AG10803 (cell line): ENCODE data around the gene RALB.

ENCODE experiments used
- DNase-seq: peaks from one replicate; pipeline ENCODE4 v3.0.0; 2010; ENCODE audit warnings: low read depth
- H3K4me3 ChIP-seq: 2 replicates; pipeline ENCODE4 v1.5.1; 2011; ENCODE audit warnings: mild to moderate bottlenecking, low read length, control low read depth
- CTCF ChIP-seq: conservative IDR thresholded peaks from 2 replicates; pipeline ENCODE4 v1.5.1; 2011; ENCODE audit warnings: mild to moderate bottlenecking, low read length, control low read depth, inconsistent platforms

RALB gene

DNA sequence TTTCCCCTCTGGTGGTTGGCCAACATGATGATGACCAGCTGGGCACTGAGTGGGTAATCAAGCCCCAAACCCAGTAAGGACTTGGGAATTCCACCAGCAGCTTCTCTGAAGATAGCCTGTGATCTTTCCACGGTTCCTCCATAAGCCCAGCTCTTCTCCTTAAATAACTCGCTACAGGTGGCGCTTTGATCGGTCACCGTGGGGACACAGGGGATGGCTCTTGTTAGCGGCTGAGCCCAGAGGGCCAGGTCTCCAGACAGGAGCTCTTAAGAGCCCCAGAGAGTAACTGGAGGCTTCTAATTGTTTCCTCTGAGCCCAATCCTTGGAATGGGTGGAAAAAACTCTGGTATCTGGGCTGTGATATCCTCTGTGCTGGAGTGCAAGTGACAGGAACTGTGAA lies 79.7 kb downstream of the RALB start:
- H3K4me3 ChIP-seq: no peak overlapping the region
- no peak for TF ChIP-seq CTCF

GRCh38 chr2:120334068-120334467 lies 81.4 kb downstream of the RALB start:
- DNase-seq: no peak
- TF ChIP-seq CTCF: no peak
- no peak overlapping the region for H3K4me3 ChIP-seq

More for the DNA sequence above, 79.7 kb downstream of the RALB start:
- no peak for DNase-seq

GRCh38 chr2:120336749-120337148 lies 84.1 kb downstream of the RALB start:
- TF ChIP-seq CTCF: no peak
- no peak overlapping the region for H3K4me3 ChIP-seq
- DNase-seq: no peak

- no peak for DNase-seq
- no peak for TF ChIP-seq CTCF
- H3K4me3 ChIP-seq: no peak overlapping the region
Observed at GRCh38 chr2:120338015-120338414, 85.4 kb downstream of the RALB start.

DNA sequence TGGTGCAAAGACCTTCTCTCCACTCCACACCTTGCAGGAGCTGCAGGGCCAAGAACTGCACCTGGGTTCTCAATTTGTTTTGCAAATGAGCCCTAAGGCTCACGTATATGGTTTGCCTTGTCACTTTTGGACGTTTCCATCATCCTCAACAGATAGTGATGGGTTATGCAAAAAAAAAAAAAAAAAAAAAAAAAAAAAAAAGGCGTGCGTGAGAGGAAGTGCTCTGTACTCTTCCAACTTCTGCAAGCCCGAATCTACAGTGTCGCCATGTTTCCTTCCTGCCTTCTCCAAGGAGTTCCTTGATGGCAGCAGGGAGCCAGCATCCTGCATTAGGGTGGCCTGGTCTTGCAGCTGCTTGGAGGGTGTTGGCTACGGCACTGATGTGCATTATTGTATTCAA lies 89.3 kb downstream of the RALB start:
- no peak overlapping the region for H3K4me3 ChIP-seq
- no peak for TF ChIP-seq CTCF
- no peak for DNase-seq

GRCh38 chr2:120342446-120342845 lies 89.8 kb downstream of the RALB start:
- TF ChIP-seq CTCF: no peak
- H3K4me3 ChIP-seq: no peak overlapping the region
- no peak for DNase-seq

DNA sequence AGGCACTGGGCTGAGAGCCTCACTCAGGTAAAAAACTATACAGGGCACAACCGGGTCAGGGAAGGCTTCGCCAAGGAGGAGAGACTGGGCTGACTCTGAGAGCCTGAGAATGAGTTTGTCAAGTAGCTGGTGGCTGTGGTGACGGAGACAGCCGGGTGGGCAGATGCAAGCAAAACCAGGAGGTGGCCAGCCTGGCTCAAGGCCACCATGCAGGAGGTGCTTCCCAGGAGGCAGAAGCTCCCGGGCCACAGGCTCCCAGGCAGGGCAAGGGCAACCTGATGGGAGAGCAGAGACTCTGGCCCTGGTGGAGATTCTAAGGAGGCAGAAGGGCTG lies 90.4 kb downstream of the RALB start:
- no peak for DNase-seq
- TF ChIP-seq CTCF: no peak
- no peak overlapping the region for H3K4me3 ChIP-seq
